NT2/D1 (cell line): ENCODE measurements around the gene CLEC3B.

ENCODE experiments used
- YY1 ChIP-seq: IDR thresholded peaks from 2 replicates; pipeline ENCODE4 v1.6.1; 2011; ENCODE audit not compliant: insufficient read length, insufficient read depth
- ZNF274 ChIP-seq: IDR thresholded peaks from 2 replicates; pipeline ENCODE4 v1.6.1; 2011; ENCODE audit warnings: mild to moderate bottlenecking, low read depth, low read length

DNA sequence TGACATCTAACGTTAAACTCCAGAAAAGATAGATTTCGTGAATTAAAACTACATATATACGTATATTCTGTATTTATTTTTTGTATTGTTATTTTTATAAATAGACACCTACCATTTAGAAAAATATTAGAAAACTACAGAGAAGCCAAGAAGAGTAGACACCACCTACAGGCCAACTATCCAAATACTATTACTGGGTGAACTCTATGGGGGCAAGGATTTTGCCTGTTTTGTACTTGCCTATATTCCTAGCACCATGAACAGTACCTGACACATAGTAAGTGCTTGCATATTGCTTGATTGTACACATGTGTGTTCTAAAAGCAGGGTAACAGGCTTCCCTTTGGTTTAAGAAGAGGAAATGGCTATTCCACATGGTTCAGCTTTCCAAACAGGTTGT, 24.4 kb upstream of the CLEC3B start:
- TF ChIP-seq ZNF274 (no peak), YY1 (no peak)
